HG03354 (cell line): ENCODE results near the gene MYL7.
"Not testable (repeated sequence)": the region's sequence is repeated elsewhere in the genome, so short reads cannot be mapped to it uniquely, and the experiment has no call there.

Experiments
- ATAC-seq: cut with Tn5 transposase; IDR thresholded peaks from one replicate; pipeline ENCODE4 v1.9.1; 2021; ENCODE audit warnings: mild to moderate bottlenecking; ENCODE audit not compliant: unreplicated experiment, poor library complexity, severe bottlenecking

MYL7 gene

GRCh38 chr7:44141221-44141850 lies at the start of gene MYL7:
TSS of gene MYL7 (minus strand) at chr7:44141332. CDS start at chr7:44141305, 27 bp downstream.
- no peak for ATAC-seq

- ATAC-seq: no peak
These were observed 49.1 kb upstream of the MYL7 start for GRCh38 chr7:44189993-44190872.

GRCh38 chr7:44189286-44189992 lies 48.3 kb upstream of the MYL7 start, which contains the start of gene GCK:
TSS of gene GCK (minus strand) at chr7:44189439. CDS start at chr7:44188953, 486 bp downstream.
- ATAC-seq: no peak

GRCh38 chr7:44188480-44189225 lies 47.5 kb upstream of the MYL7 start:
- ATAC-seq: no peak

- ATAC-seq: no peak
These were observed 46.7 kb upstream of the MYL7 start for GRCh38 chr7:44187636-44188416.

GRCh38 chr7:44186736-44187135 lies 45.6 kb upstream of the MYL7 start:
- ATAC-seq: no peak

- ATAC-seq: no peak
These were observed 44.6 kb upstream of the MYL7 start for GRCh38 chr7:44185729-44186128.

GRCh38 chr7:44184873-44185446 lies 43.8 kb upstream of the MYL7 start:
- ATAC-seq: no peak

- ATAC-seq: no peak
These were observed 43.2 kb upstream of the MYL7 start for GRCh38 chr7:44184206-44184872.

- no peak for ATAC-seq
These were observed 42.3 kb upstream of the MYL7 start for GRCh38 chr7:44183386-44183785.

- no peak for ATAC-seq
These were observed 41.7 kb upstream of the MYL7 start for GRCh38 chr7:44182827-44183226.

GRCh38 chr7:44180631-44181030 lies 39.5 kb upstream of the MYL7 start:
- ATAC-seq: no peak

- no peak for ATAC-seq
These were observed 36.5 kb upstream of the MYL7 start for GRCh38 chr7:44177570-44178131.

- ATAC-seq: no peak
These were observed 35.4 kb upstream of the MYL7 start for GRCh38 chr7:44176486-44176885.

- ATAC-seq: no peak
These were observed 34.6 kb upstream of the MYL7 start for GRCh38 chr7:44175730-44176129.

- ATAC-seq: not testable (repeated sequence)
These were observed 33.5 kb upstream of the MYL7 start for GRCh38 chr7:44174694-44174948.

GRCh38 chr7:44173911-44174693 lies 33.0 kb upstream of the MYL7 start:
- ATAC-seq: no peak
